HUES64 (cell line): ENCODE measurements around the gene CD2AP.

Experiments
- H3K27ac ChIP-seq: 2 replicates; pipeline ENCODE4 v1.7.0; 2013; ENCODE audit warnings: low read depth, low read length, inconsistent platforms
- H3K27me3 ChIP-seq: 2 replicates; pipeline ENCODE4 v1.6.1; 2013; ENCODE audit warnings: mild to moderate bottlenecking, low read length; ENCODE audit not compliant: insufficient read depth
- H3K36me3 ChIP-seq: 2 replicates; pipeline ENCODE4 v1.6.1; 2013; ENCODE audit warnings: mild to moderate bottlenecking, low read length; ENCODE audit not compliant: insufficient read depth
- H3K4me1 ChIP-seq: 2 replicates; pipeline ENCODE4 v1.6.1; 2013; ENCODE audit warnings: mild to moderate bottlenecking, low read length, moderate library complexity; ENCODE audit not compliant: insufficient read depth
- H3K4me3 ChIP-seq: 2 replicates; pipeline ENCODE4 v1.5.1; 2013; ENCODE audit warnings: mild to moderate bottlenecking, low read length, moderate library complexity
- H3K9ac ChIP-seq: 2 replicates; pipeline ENCODE4 v1.6.1; 2013; ENCODE audit warnings: mild to moderate bottlenecking, low read depth, low read length
- H3K9me3 ChIP-seq: 2 replicates; pipeline ENCODE4 v1.6.1; 2013; ENCODE audit warnings: low read depth, low read length; ENCODE audit not compliant: insufficient read depth
- WGBS: fragments of 150-250, 120-280 bp; methylation state at CpG from one replicate; pipeline ENCODE4 v1.1.7; 2013; ENCODE audit warnings: missing lambda C conversion rate; 5-methylcytosine and 5-hydroxymethylcytosine counted together

Gene CD2AP

DNA sequence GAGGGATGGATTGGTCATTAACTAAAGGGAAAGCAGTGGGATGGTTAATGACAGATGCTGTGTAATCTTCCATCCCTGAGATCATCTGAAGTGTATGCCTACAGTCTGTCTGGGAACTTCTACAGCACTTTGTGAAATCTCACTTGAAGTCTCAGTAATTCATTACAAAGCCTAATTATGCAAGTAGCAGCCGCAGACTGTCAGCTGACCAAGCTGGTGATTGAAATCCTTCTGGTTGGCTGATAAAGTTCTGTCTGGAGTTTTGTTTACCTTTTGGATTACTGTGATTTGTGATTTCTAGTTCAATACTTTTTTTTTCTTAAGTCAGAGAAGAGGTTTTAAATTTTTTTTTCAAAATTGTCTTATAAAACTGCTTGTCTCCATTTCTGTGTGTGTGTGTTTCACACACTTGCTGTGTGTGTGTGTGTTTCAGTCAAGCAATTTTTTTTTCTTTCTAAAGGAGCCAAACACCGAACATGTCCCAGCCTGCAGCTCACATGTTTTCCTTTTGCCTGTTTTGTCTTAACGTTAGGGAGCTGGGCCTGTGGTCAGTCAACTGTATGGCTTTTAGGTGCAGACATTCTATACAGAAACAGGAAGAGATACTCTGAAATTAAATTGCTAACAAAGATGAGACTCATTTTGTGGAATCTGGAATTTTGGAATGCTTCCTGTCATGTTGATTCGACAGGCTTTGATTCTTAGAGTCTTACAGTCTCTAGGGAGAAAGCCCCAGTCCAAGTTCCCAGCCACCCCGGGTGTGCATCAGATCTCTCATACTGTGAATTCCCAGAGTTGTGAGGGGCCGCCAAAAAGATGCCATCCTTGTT, 192.3 kb downstream of the CD2AP start:
- H3K4me1 ChIP-seq, result peaks cover 35% of the 10 kb centered on the region
- peak overlapping the region; percentile 73 for H3K27ac ChIP-seq
- H3K4me3 ChIP-seq, result no peak overlapping the region; the same call in 1 of the 2 replicates
- peak overlapping the region; percentile 15; the same call in 1 of the 2 replicates for H3K9ac ChIP-seq
- no peaks in the 10 kb centered on the region for H3K27me3 ChIP-seq
- H3K36me3 ChIP-seq, result no peaks in the 10 kb centered on the region
- H3K9me3 ChIP-seq, result no peaks in the 10 kb centered on the region
- 20% methylated on average over 5 of the region's 6 CpGs for WGBS

- WGBS, result 33% methylated on average over 3 of the region's 3 CpGs
- Histone ChIP-seq H3K9ac (peak overlapping the region; percentile 33; the same call in 1 of the 2 replicates), H3K9me3 (no peaks in the 10 kb centered on the region)
These were observed 193.3 kb downstream of the CD2AP start for GRCh38 chr6:47670851-47671250.

DNA sequence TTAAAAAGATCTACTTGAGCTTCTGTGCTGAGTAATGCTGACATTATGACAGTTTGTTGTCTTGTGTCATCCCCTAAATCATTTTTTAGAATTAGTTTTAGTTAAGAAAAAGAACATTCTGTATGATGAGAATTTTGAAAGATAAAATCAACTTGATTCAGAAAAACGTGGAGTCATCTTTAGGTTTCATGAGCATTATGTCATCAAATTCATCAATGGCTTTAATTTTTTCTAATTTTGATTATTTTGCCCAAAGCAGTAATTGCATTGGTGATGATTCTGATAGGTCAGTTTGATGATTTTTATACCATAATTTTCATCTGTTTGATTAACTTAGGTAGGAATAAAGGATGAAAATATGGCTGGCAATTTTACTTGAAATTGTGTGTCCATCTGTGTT, 194.2 kb downstream of the CD2AP start:
- H3K4me3 ChIP-seq, result no peak overlapping the region
- no peak overlapping the region for H3K9ac ChIP-seq
- WGBS, result 89% methylated on average over 1 of the region's 1 CpG
- H3K4me1 ChIP-seq, result peaks cover 33% of the 10 kb centered on the region
- no peak overlapping the region for H3K27ac ChIP-seq
- H3K9me3 ChIP-seq, result no peaks in the 10 kb centered on the region
- H3K27me3 ChIP-seq, result no peaks in the 10 kb centered on the region
- no peaks in the 10 kb centered on the region for H3K36me3 ChIP-seq

More at GRCh38 chr6:47670851-47671250, 193.3 kb downstream of the CD2AP start:
- peak overlapping the region; percentile 73 for H3K27ac ChIP-seq
- no peaks in the 10 kb centered on the region for H3K36me3 ChIP-seq
- peaks cover 33% of the 10 kb centered on the region for H3K4me1 ChIP-seq
- H3K4me3 ChIP-seq, result no peak overlapping the region
- H3K27me3 ChIP-seq, result no peaks in the 10 kb centered on the region

GRCh38 chr6:47672816-47673215, 195.2 kb downstream of the CD2AP start:
- Histone ChIP-seq H3K9me3 (no peaks in the 10 kb centered on the region), H3K36me3 (no peaks in the 10 kb centered on the region), H3K27ac (no peak overlapping the region), H3K4me3 (no peak overlapping the region), H3K27me3 (no peaks in the 10 kb centered on the region), H3K4me1 (peaks cover 33% of the 10 kb centered on the region), H3K9ac (no peak overlapping the region)
- WGBS, result 86% methylated on average over 1 of the region's 1 CpG

GRCh38 chr6:47674673-47675072, 197.1 kb downstream of the CD2AP start:
- Histone ChIP-seq H3K36me3 (no peaks in the 10 kb centered on the region), H3K9me3 (no peaks in the 10 kb centered on the region), H3K4me1 (peaks cover 21% of the 10 kb centered on the region), H3K4me3 (no peak overlapping the region), H3K27ac (no peak overlapping the region), H3K27me3 (no peaks in the 10 kb centered on the region), H3K9ac (no peak overlapping the region)
- WGBS, result 96% methylated on average over 2 of the region's 3 CpGs
